Mesothelial cell of epicardium (in vitro differentiated cells): ENCODE results near the gene NKAIN2. TPM values are rescaled to one million over a fixed set of nuclear protein-coding genes. Genes with fewer than 3 reads are reported as not detected.
"Not testable (repeated sequence)": the region's sequence is repeated elsewhere in the genome, so short reads cannot be mapped to it uniquely, and the experiment has no call there.

Source experiments
- DNase-seq, 2 experiments: peaks; one replicate each; pipeline ENCODE4 v3.0.0; 2021; ENCODE audit warnings: low spot score in 2 of 2; ENCODE audit not compliant: unreplicated experiment in 2 of 2
- H3K27ac Mint-ChIP-seq: 2 replicates; pipeline ENCODE4 v1.8.0; 2021; ENCODE audit warnings: mixed read lengths
- H3K27me3 Mint-ChIP-seq: 2 replicates; pipeline ENCODE4 v1.8.0; 2021; ENCODE audit warnings: low read depth, mixed read lengths
- H3K36me3 Mint-ChIP-seq: 2 replicates; pipeline ENCODE4 v1.8.0; 2021; ENCODE audit warnings: mixed read lengths
- H3K4me1 Mint-ChIP-seq: 2 replicates; pipeline ENCODE4 v1.8.0; 2021; ENCODE audit warnings: mixed read lengths
- H3K4me3 Mint-ChIP-seq: 2 replicates; pipeline ENCODE4 v1.8.0; 2021; ENCODE audit warnings: mild to moderate bottlenecking, moderate library complexity, mixed read lengths
- H3K9me3 Mint-ChIP-seq: 2 replicates; pipeline ENCODE4 v1.8.0; 2021; ENCODE audit warnings: mixed read lengths
- total RNA-seq: library from RNA; stranded (reverse); gene quantifications from 3 replicates; pipeline ENCODE4 v1.2.1, GENCODE V29; 2021
- TF ChIP-seq, protein P1 (sequence below): fragments of 200-600 bp; sonication (generic); IDR thresholded peaks from one replicate; pipeline ENCODE4 v1.5.0; 2021; ENCODE audit warnings: antibody characterized with exemption; ENCODE audit not compliant: unreplicated experiment

The NKAIN2 gene
- total RNA-seq, 1 donor from 2014 or later = 1.6 TPM

DNA sequence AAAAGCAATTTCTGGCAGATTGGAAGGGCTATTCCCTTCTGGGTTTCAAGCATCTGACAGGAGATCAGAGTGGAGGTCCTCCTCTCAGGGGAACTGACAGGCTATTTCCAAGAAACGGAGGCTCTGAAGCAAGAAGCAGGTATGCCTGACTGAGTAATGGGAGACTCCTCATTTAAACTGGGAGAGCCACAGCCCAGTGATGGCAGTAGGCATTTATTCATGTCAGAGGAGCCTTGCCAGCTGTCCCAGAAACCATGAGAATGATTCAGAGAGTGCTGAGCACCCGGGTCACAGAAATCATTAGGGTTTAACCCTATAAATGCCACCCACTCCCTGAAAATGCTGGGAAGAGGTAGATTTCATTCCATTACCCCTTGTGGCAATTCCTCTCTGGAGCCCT lies 911.1 kb downstream of the NKAIN2 start:
- Mint-ChIP-seq H3K27ac (no peak overlapping the region), H3K27me3 (peaks cover 15% of the 10 kb centered on the region), H3K36me3 (no peaks in the 10 kb centered on the region), H3K9me3 (no peaks in the 10 kb centered on the region), H3K4me1 (no peaks in the 10 kb centered on the region), H3K4me3 (no peak overlapping the region)
- DNase-seq = no peak
- TF ChIP-seq, protein P1, sequence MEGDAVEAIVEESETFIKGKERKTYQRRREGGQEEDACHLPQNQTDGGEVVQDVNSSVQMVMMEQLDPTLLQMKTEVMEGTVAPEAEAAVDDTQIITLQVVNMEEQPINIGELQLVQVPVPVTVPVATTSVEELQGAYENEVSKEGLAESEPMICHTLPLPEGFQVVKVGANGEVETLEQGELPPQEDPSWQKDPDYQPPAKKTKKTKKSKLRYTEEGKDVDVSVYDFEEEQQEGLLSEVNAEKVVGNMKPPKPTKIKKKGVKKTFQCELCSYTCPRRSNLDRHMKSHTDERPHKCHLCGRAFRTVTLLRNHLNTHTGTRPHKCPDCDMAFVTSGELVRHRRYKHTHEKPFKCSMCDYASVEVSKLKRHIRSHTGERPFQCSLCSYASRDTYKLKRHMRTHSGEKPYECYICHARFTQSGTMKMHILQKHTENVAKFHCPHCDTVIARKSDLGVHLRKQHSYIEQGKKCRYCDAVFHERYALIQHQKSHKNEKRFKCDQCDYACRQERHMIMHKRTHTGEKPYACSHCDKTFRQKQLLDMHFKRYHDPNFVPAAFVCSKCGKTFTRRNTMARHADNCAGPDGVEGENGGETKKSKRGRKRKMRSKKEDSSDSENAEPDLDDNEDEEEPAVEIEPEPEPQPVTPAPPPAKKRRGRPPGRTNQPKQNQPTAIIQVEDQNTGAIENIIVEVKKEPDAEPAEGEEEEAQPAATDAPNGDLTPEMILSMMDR = no peak

DNA sequence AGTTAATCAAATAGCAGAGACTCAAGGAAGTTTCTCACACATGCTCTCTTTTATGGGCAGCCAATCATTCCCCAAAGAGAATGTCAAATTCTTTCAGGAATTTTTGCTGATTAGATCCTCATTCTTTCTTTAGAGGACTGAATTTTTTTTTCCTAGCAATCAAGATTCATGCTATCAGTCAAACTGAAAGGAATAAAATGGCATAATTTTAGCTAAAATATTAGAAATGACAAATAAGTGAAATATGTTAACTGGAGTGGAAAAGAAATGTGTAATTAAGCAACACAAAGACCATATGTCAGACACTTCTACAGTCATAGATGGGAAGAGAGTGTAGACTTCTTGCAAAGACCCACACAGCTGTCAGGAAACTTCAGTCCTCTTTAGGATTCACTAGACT lies 916.2 kb downstream of the NKAIN2 start:
- TF ChIP-seq, protein P1 = no peak

DNA sequence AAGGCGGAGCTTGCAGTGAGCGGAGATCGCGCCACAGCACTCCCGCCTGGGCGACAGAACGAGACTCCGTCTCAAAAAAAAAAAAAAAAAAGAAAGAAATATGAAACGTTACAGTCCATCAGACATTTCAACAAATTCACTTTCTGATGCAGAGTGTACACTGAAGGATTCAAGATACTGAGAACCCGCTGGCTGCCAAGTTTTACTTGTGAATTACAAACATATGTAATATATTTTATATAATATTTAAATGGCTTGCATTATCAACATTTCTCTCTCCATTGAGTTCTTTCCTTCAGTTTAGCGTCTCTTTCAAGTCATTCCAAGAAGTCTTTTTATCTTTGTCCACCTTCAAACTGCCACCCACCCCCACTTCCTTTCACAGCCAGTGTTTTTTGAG lies 917.7 kb downstream of the NKAIN2 start:
- no peaks in the 10 kb centered on the region for H3K9me3 Mint-ChIP-seq
- H3K4me1 Mint-ChIP-seq = no peaks in the 10 kb centered on the region
- TF ChIP-seq, protein P1 = no peak
- no peak overlapping the region for H3K4me3 Mint-ChIP-seq
- DNase-seq = no peak
- no peak overlapping the region for H3K27ac Mint-ChIP-seq
- H3K36me3 Mint-ChIP-seq = no peaks in the 10 kb centered on the region
- peaks cover 1% of the 10 kb centered on the region for H3K27me3 Mint-ChIP-seq

More for the DNA sequence above, 916.2 kb downstream of the NKAIN2 start:
- Mint-ChIP-seq H3K9me3 (no peaks in the 10 kb centered on the region), H3K4me3 (no peak overlapping the region), H3K27me3 (peaks cover 9% of the 10 kb centered on the region), H3K4me1 (no peaks in the 10 kb centered on the region), H3K36me3 (no peaks in the 10 kb centered on the region), H3K27ac (no peak overlapping the region)
- DNase-seq = no peak

DNA sequence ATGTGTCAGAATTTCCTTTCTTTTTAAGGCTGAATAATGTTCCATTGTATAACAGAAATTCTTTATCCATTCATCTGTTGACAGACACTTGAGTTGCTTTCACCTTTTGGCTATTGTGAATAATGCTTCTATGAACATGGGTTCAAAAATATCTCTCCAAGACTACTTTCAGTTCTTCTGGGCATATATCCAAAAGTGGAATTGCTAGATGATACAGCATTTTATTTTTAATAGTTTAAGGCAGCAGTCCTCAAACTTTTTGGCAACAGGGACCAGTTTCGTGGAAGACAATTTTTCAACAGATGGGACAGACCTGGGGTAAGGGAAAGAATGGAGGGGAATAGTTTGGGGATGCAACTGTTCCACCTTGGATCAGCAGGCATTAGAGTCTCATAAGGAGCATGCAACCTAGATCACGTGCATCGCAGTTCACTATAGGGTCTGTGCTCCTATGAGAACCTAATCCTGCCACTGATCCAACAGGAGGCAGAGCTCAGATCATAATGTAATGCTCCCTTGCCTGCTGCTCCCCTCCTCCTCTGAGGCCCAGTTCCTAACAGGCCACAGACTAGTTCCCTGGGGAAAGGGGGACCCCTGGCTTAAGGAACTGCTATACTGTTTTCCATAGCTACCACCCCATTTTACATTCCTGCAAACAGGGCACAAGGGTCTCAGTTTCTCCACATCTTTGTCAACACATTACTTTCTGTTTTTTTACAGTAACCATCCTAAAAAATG lies 918.6 kb downstream of the NKAIN2 start:
- Mint-ChIP-seq H3K4me3 (no peak overlapping the region), H3K4me1 (no peaks in the 10 kb centered on the region), H3K27me3 (peaks cover 1% of the 10 kb centered on the region), H3K27ac (no peak overlapping the region), H3K9me3 (no peaks in the 10 kb centered on the region), H3K36me3 (no peaks in the 10 kb centered on the region)
- DNase-seq = no peak
- TF ChIP-seq, protein P1 = no peak

DNA sequence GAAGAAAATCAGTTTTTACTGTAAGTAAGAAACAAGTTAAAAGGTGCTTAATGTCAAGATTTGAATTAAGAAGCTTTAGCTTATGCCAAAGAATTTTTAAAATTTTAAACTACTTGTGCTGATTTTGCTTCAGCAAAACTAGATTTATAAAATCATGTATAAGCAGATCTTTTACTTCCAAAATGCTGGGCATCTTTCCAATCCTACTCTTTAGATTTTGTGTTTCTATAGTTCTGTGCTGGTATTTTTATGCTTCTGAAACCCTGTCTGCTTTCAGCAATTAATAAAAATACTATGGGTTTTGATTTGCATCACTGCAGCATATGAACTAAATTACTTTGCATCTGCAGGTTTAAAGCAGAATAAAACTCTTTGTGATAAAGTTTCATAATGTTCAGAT lies 920.0 kb downstream of the NKAIN2 start:
- Mint-ChIP-seq H3K36me3 (no peaks in the 10 kb centered on the region), H3K27me3 (no peaks in the 10 kb centered on the region), H3K27ac (no peak overlapping the region), H3K4me1 (no peaks in the 10 kb centered on the region), H3K9me3 (no peaks in the 10 kb centered on the region), H3K4me3 (no peak overlapping the region)
- no peak for DNase-seq
- TF ChIP-seq, protein P1 = no peak

DNA sequence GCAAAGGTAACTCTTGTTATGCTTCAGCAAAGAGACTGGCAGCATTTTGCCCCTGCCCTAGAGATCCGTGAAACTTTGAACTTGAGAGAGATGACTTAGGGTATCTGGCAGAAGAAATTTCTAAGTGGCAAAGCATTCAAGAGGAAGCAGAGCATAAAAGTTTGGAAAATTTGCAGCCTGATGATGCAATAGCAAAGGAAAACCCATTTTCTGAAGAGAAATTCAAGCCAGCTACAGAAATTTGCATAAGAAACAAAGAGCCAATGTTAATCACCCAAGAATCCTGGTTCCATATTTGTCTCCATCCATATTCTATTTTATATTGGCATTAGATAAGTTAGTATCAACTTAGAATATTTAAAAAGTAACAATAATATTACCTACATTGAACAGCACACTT lies 934.1 kb downstream of the NKAIN2 start:
- not testable (repeated sequence) for H3K36me3 Mint-ChIP-seq, H3K27ac Mint-ChIP-seq, DNase-seq, H3K4me1 Mint-ChIP-seq, H3K4me3 Mint-ChIP-seq, H3K27me3 Mint-ChIP-seq
- H3K9me3 Mint-ChIP-seq = peaks cover 21% of the 10 kb centered on the region
